CD4-positive, alpha-beta T cell treated with Interleukin-10 for 1 hour (primary cell): ENCODE measurements around the gene ERBB4.
"Not testable (repeated sequence)": the region's sequence is repeated elsewhere in the genome, so short reads cannot be mapped to it uniquely, and the experiment has no call there.

ENCODE experiments used
- DNase-seq: peaks from one replicate; pipeline ENCODE4 v3.0.0-alpha.2; 2020

ERBB4 gene

DNA sequence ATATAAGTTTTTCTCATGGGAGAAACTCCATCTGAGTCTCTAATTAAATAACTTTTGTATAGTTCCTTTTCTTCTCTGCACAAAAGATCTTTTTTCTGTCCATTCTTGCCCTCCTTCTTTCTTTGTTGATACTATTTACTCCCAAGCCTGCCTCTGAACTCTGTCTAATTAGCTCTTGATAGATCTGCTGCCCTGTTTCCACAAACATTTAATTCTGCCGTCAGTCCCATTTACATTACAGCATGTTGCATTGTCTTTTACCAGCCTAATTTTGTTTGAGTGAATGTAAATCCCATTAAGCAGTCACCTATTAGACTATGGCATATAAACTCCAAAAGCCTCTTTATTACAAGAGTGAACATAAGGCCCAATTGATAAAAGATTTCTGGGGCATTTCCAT lies 254.4 kb downstream of the ERBB4 start:
- no peak for DNase-seq

DNA sequence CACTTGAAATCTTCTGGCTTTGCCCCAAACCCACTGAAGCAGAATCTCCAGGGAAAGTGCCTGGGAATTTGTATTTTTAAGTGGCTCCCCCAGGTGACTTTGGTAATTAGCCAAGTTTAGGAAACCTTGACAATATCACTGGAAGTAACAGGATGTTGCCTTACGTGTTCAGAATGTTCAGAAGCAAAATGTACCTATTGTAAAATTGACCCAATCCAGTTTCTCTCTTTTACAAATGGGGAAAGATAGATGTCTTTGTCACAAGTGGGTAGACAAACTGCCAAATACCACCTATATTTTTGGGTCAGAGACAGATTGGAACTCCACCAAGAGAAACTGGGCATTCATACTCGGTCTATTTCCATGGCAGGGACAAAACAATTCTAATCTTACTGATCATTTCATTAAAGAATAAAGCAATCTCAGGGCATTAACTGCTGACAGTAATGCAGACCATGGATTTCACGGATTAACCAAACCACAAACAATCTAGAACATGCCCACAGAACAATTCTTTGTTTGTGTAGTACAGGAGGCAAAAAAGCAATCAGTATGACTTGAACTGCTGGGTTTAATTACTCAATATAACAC lies 255.8 kb downstream of the ERBB4 start:
- no peak for DNase-seq

GRCh38 chr2:212276813-212277212 lies 261.8 kb downstream of the ERBB4 start:
- no peak for DNase-seq

DNA sequence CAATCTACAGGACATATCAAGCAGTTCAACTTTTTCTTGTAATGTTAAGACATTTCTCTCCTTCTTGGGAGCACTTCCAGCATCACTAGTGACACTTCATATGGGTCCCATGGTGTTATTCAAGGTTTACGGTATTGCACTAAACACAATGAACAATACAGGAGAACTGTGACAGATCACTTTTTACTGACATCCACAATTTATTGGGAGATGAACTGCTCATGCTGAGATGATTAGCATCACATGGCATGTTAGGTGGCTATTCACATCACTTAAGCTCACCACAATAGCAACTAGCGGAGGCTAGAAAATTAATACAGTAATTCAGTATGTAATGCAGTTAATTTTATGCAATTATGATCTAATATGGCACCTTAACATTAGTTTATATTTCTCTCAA lies 264.4 kb downstream of the ERBB4 start:
- DNase-seq, result no peak

DNA sequence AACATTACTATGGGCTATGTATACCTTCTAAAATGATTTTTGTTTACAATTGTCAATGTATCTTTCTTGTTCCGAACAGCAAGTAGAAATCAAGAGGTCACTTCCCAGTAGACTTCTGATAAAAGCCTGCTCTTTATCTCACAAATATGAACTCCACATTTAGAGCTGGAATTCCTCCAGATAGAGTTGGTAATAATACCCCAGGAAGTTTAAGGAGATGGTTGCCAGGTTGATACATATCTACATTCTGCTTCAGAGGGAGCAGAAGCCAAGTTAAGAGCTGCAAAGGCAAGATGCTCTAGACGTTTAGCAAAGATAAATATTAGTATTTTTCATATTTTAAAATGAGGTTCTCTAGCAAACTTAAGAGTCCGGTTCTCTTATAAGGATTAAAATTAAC lies 267.0 kb downstream of the ERBB4 start:
- no peak for DNase-seq

DNA sequence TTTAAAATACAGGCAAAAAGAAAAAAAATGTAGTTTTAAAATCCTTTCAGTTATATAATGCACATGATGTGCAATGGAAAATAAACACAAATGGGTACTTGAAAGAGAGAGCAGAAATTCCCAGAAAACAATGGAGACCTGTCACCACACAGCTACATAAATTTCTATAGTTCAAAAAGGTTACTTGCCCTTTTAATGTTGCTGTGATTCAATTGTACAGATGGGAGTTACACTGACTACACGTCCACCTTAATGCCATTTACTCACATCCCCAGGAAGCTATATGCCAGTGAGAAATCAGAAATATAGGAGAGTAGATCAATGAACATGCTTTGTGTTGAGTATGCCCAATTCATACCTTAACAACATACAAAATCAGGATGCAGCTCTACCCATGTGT lies 269.6 kb downstream of the ERBB4 start:
- DNase-seq, result no peak

DNA sequence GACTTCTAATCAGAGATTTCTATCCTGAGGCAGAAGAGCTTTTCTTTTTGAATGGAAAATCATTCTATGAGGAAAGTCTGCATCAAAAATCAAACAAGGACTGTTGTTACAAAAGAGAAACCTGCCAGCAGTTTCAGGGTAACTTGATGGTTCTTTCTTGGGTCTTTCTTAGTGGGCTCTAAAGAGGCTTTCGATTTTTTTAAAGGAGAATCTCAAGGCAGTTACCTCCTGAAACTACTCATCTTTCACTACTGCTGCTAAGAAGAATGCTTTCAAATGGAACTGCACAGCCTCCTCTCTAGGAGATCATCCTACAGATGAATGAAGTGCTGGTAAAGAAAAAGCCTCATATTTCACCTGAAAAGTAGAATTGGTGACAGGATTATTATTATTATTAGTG lies 272.3 kb downstream of the ERBB4 start:
- DNase-seq, result no peak

DNA sequence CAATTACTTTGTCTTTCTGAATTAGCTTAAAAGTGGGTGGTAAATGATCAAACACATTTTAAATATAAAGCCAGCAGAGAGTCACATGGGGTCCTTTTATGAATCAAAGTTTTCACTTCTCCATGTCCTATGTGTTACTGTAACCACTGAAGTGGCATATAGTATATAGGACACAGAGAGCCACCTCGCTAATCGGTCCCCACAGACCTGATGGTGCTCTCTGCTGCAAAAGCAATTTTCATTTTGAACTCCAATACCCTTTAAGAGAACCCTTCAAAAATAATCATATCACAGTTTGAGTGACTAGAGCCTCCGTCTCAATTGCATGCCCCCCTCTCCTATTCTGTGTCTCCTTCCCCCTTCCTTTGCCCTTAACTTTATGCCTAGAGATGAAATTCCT lies 272.8 kb downstream of the ERBB4 start:
- DNase-seq, result no peak

DNA sequence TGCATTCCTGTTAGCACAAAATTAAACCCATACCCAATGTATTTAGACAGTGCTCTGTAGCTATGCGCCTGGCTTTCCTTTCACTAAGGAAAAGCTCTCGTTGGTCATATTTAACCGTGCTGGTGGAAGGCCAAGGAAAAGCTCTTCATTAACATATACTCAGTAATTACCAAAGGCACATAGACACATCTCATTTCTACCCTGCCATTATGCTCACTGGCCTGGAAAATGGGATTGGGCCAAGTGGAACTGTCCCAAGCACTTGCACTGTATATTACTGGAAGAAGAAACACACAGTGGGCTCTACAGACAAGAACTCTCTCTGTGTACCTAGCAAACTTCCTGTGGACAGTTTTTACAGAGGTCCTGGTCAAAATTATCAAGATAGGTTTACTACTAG lies 274.4 kb downstream of the ERBB4 start:
- no peak for DNase-seq

DNA sequence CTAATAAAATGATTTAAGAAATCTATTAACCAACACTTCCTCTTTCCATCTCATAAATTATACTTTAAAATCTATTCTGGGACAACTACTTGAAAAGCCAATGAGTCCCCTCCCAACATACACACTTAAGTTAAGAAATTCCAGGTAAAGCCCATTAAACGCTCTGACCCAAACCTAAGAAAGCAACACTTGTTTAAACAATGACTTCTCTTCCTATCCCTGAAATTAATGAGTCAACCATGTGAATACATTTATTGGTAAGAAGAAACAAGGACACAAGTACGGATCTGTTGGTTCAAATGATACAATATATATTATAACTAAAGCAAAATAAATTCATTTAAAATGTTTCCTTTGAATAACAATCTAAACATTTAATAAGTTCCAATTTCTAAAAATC lies 279.4 kb downstream of the ERBB4 start:
- DNase-seq, result no peak

- no peak for DNase-seq
These were observed 284.3 kb downstream of the ERBB4 start for GRCh38 chr2:212254339-212254738.

GRCh38 chr2:212249451-212249850 lies 289.2 kb downstream of the ERBB4 start:
- DNase-seq, result no peak

- DNase-seq, result no peak
These were observed 292.7 kb downstream of the ERBB4 start for GRCh38 chr2:212245880-212246279.

GRCh38 chr2:212242724-212243123 lies 295.9 kb downstream of the ERBB4 start:
- DNase-seq, result no peak

GRCh38 chr2:212238152-212238551 lies 300.4 kb downstream of the ERBB4 start:
- DNase-seq, result not testable (repeated sequence)

GRCh38 chr2:212237350-212238095 lies 301.1 kb downstream of the ERBB4 start:
- no peak for DNase-seq

DNA sequence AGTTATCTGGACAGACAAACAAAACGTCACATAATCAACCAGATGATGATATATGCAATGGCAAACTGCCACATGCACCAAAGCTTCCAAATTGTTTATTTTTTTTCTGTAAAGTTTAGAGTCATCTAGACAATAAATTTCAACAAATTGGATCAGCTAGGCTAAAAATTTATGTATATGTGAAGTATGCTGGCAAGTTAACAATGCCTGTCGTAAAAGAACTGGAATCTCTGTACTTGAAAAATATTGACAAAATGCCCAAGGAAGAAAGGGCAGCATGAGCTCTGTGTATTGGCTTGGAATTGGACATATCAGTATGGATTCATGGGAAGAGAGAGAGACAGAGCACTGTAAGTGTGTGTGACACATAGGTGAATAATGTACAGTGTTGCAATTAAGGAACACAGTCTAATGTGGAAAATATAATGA lies 309.8 kb downstream of the ERBB4 start:
- DNase-seq, result no peak

DNA sequence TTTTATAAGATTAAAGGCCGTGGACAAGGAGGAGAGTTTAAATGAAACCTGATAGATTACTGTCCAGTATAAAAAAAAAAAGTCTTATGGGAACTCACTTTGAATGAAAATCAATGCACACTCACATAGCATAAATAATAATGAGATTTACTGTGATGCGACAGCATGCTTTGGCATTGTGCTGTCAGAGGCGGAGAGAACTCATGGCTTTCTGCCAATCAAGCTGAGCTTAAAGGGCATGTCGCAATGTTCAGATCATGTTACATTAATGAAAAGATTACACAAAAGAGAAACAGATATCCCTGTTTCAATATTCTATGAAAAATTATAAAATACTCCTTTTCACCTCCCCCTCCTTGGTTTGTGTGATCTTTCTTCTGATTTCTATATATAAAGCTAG lies 310.8 kb downstream of the ERBB4 start:
- no peak for DNase-seq

- DNase-seq, result no peak
These were observed 312.5 kb downstream of the ERBB4 start for GRCh38 chr2:212226114-212226513.

GRCh38 chr2:212223696-212224095 lies 314.9 kb downstream of the ERBB4 start:
- DNase-seq, result no peak

- DNase-seq, result no peak
These were observed 325.4 kb downstream of the ERBB4 start for GRCh38 chr2:212213191-212213590.

DNA sequence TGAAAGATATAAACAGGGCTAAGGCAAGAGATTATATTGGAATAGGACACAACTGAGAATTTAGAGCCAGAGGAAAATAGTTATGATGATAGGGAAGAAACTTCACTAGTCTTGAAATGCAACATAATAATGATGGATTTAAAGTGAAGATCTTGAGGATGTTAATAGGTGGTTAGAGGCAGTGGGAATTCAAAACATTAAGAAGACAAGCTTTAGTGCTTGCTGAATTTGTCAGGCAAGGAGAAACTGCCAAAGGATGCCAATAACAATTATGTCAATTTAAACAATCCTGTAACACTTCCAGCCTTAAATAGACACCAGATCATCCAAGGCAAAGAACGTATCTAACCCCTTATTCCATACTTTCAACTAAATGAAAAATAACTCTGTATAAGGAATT lies 330.1 kb downstream of the ERBB4 start:
- no peak for DNase-seq

DNA sequence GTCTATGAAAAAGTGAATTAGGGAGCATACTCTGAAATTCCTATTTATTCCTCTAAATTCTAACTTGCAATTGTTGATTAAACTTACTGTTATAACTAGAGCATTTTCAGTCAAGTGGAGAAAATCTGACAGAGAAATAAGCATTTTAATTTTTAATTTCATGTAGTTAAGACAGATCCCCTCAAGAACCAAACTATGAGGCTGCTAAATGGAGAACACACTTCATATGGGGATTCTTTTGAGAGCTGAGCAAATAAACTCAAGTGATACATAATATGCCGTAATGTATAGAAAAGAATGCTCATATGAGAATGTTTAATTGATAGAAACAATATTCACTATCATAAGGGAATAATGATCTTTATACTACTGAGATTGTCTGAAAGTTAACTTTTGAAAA lies 340.8 kb downstream of the ERBB4 start:
- DNase-seq, result no peak

DNA sequence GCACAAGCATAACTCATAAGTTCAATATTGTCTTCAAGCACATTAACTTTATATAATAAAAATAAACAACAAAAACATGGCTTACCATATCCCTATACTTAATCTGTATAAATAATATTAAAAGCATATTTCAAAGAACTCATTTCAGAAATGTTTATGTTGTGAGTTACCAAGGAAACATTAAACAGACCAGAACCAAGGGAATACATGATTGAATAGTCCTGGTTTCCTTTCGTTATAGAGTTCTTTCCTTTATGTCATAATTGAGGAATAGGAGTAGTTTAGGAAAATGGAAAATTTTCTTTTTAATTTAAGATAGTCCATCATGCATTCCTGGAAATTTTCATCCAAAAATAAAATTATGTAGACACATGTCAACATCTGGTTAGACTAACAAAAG lies 343.0 kb downstream of the ERBB4 start:
- no peak for DNase-seq

DNA sequence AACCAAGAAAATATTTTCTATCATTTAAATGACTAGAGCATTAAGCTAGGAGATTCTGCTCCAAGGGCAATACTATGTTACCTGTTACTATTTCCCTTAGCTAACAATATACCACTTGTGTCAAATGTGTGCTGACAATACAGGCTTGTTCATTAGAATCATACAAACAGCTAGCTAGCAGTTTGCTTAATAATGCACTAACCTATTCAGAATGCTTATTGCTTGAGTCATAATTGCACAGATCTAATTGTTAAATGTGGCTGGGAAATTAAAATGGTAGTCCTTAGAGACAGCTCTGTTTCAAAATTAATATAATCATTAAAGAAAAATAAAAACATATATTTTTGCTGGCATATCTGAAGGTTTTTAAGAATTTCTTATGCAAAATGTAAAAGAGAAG lies 344.2 kb downstream of the ERBB4 start:
- no peak for DNase-seq
